PFSK-1 (cell line): ENCODE measurements around the gene IER3.

Experiments used
- POLR2AphosphoS5 ChIP-seq: IDR thresholded peaks from 2 replicates; pipeline ENCODE4 v1.6.1; 2012; ENCODE audit warnings: low read depth, mild to moderate bottlenecking, control low read depth, low read length, moderate library complexity
- SIN3A ChIP-seq: IDR thresholded peaks from 2 replicates; pipeline ENCODE4 v1.6.1; 2012; ENCODE audit warnings: mild to moderate bottlenecking, low read length, moderate library complexity, borderline replicate concordance; ENCODE audit not compliant: insufficient read depth

DNA sequence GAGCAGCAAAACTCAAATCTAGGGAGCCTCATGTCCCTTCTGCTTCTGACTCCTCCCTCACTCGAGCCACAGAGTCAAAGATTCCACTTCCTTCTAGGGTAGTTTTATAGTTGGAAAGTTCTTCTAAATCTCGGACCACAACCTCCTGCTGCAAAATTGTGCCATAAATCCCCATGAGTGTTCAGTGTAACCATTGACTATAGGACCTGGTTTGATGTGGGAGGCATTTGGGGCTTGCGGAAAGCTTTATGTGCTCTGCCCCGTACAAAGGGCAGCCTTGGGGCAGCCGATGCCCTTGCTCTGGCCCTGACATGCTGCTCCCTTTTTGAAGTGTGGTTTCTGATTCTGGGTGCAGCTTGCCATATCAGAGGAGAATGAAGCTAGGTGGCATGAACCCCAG, 43.6 kb upstream of the IER3 start:
- TF ChIP-seq POLR2AphosphoS5 (no peak), SIN3A (no peak)
